HG03558 (cell line): ENCODE measurements around the gene SPAG9.
"Not testable (repeated sequence)": the region's sequence is repeated elsewhere in the genome, so short reads cannot be mapped to it uniquely, and the experiment has no call there.

Experiments
- ATAC-seq: cut with Tn5 transposase; IDR thresholded peaks from one replicate; pipeline ENCODE4 v1.9.1; 2021; ENCODE audit warnings: moderate number of reproducible peaks; ENCODE audit not compliant: unreplicated experiment; ENCODE audit errors: extremely low read depth

Gene SPAG9

GRCh38 chr17:51097708-51098446, 22.8 kb downstream of the SPAG9 start:
- ATAC-seq = no peak

GRCh38 chr17:51091635-51092034, 29.0 kb downstream of the SPAG9 start:
- ATAC-seq = no peak

- not testable (repeated sequence) for ATAC-seq
Observed at GRCh38 chr17:51088868-51089267, 31.8 kb downstream of the SPAG9 start.

GRCh38 chr17:51088287-51088686, 32.4 kb downstream of the SPAG9 start:
- no peak for ATAC-seq

- no peak for ATAC-seq
Observed at GRCh38 chr17:51087072-51087757, 33.5 kb downstream of the SPAG9 start.

GRCh38 chr17:51085150-51085805, 35.4 kb downstream of the SPAG9 start:
- ATAC-seq = no peak

- no peak for ATAC-seq
Observed at GRCh38 chr17:51083981-51084380, 36.7 kb downstream of the SPAG9 start.

GRCh38 chr17:51083364-51083763, 37.3 kb downstream of the SPAG9 start:
- not testable (repeated sequence) for ATAC-seq

GRCh38 chr17:51079049-51079448, 41.6 kb downstream of the SPAG9 start:
- ATAC-seq = no peak

GRCh38 chr17:51078009-51078592, 42.6 kb downstream of the SPAG9 start:
- no peak for ATAC-seq

GRCh38 chr17:51076821-51077220, 43.8 kb downstream of the SPAG9 start:
- no peak for ATAC-seq

- no peak for ATAC-seq
Observed at GRCh38 chr17:51071556-51071955, 49.1 kb downstream of the SPAG9 start.

- no peak for ATAC-seq
Observed at GRCh38 chr17:51065466-51065865, 55.2 kb downstream of the SPAG9 start.

GRCh38 chr17:51064061-51064735, 56.5 kb downstream of the SPAG9 start:
- ATAC-seq = no peak

- ATAC-seq = no peak
Observed at GRCh38 chr17:51060396-51060795, 60.3 kb downstream of the SPAG9 start.

GRCh38 chr17:51059781-51060180, 60.9 kb downstream of the SPAG9 start:
- no peak for ATAC-seq

- no peak for ATAC-seq
Observed at GRCh38 chr17:51057534-51057933, 63.1 kb downstream of the SPAG9 start.

GRCh38 chr17:51056813-51057510, 63.7 kb downstream of the SPAG9 start:
- ATAC-seq = no peak

GRCh38 chr17:51054748-51055147, 65.9 kb downstream of the SPAG9 start:
- no peak for ATAC-seq

- no peak for ATAC-seq
Observed at GRCh38 chr17:51052235-51052634, 68.4 kb downstream of the SPAG9 start.
